K562 (cell line): Measurements from ENCODE around the gene TNK2. TPM values are rescaled to one million over a fixed set of nuclear protein-coding genes. Genes with fewer than 3 reads are reported as not detected.

Experiments
- CBFA2T2 ChIP-seq: fragments of 450-650 bp; conservative IDR thresholded peaks from 2 replicates; pipeline ENCODE4 v1.6.1; 2017; ENCODE audit warnings: mild to moderate bottlenecking
- CBFA2T3 ChIP-seq: fragments of 450-650 bp; IDR thresholded peaks from 2 replicates; pipeline ENCODE4 v1.6.1; 2017
- CREB3L1 ChIP-seq: fragments of 450-650 bp; IDR thresholded peaks from 2 replicates; pipeline ENCODE4 v1.6.1; 2014; ENCODE audit warnings: low read depth, mild to moderate bottlenecking, moderate library complexity, borderline replicate concordance
- ETV5 ChIP-seq: sonication (generic); formaldehyde crosslinking; IDR thresholded peaks from 2 replicates; pipeline ENCODE4 v1.4.0; 2020; ENCODE audit warnings: low read depth, mild to moderate bottlenecking, missing genetic modification reagents
- FOSL1 ChIP-seq: fragments of 200-800 bp; sonication (Bioruptor generic); conservative IDR thresholded peaks from 2 replicates; pipeline ENCODE4 v1.6.1; 2016; ENCODE audit warnings: missing genetic modification characterization, missing compliant biosample characterization
- FOXK1 ChIP-seq: sonication (generic); formaldehyde crosslinking; IDR thresholded peaks from 2 replicates; pipeline ENCODE4 v1.8.0; 2022; ENCODE audit warnings: missing genetic modification reagents, mild to moderate bottlenecking, borderline replicate concordance
- HSF4 ChIP-seq: fragments of 250-450 bp; sonication (Bioruptor Pico); IDR thresholded peaks from 2 replicates; pipeline ENCODE4 v2.1.2; 2022; ENCODE audit warnings: mild to moderate bottlenecking, moderate library complexity, borderline replicate concordance
- KDM4B ChIP-seq, 2 experiments: fragments of 450-650 bp in 1 of 2; sonication (generic) in 1 of 2; IDR thresholded peaks; 2 replicates each; pipeline ENCODE4 v1.6.1; 2016 to 2017; ENCODE audit warnings: borderline replicate concordance in 2 of 2, antibody characterized with exemption in 1 of 2, low read depth in 1 of 2, mild to moderate bottlenecking in 1 of 2
- LEF1 ChIP-seq: fragments of 450-650 bp; IDR thresholded peaks from 2 replicates; pipeline ENCODE4 v1.6.1; 2016; ENCODE audit warnings: mild to moderate bottlenecking
- MAZ ChIP-seq, 2 experiments: fragments of 450-650 bp in 1 of 2; sonication (generic) in 1 of 2; formaldehyde crosslinking; IDR thresholded peaks in 1 of 2; conservative IDR thresholded peaks in 1 of 2; 2 replicates each; pipeline versions ENCODE4 v1.4.0 to v1.5.0; 2020; ENCODE audit warnings: mild to moderate bottlenecking in 1 of 2, missing genetic modification reagents in 1 of 2
- RCOR1 ChIP-seq, 2 experiments: IDR thresholded peaks; 2 replicates each; pipeline ENCODE4 v1.6.1; 2012; ENCODE audit warnings: low read depth in 2 of 2, low read length in 2 of 2, borderline replicate concordance in 1 of 2, improper control_type of control experiment in 1 of 2
- REST ChIP-seq, 2 experiments: fragments of 450-650 bp; formaldehyde crosslinking in 1 of 2; IDR thresholded peaks; 2 replicates each; pipeline versions ENCODE4 v1.4.0 to v1.6.1; 2014 to 2020; ENCODE audit warnings: mild to moderate bottlenecking in 2 of 2, borderline replicate concordance in 1 of 2, low read depth in 1 of 2
- SMARCE1 ChIP-seq: fragments of 450-650 bp; IDR thresholded peaks from 2 replicates; pipeline ENCODE4 v1.7.1; 2016; ENCODE audit warnings: mild to moderate bottlenecking
- SRSF9 ChIP-seq: fragments of 200-400 bp; formaldehyde crosslinking; IDR thresholded peaks from 2 replicates; pipeline ENCODE4 v1.6.1; 2017; ENCODE audit warnings: low read depth, low read length, borderline replicate concordance
- ZNF395 ChIP-seq: fragments of 200-800 bp; sonication (Bioruptor generic); IDR thresholded peaks from 2 replicates; pipeline ENCODE4 v1.6.1; 2017; ENCODE audit warnings: missing genetic modification characterization, missing compliant biosample characterization
- polyA plus RNA-seq, 8 experiments: library from polyadenylated mRNA; depleted of rRNA in 4 of 8; stranded (reverse) in 5 of 8; unstranded in 3 of 8; fragments of >200 nt; fragmentation: Nextera tagmentation in 2 of 8; fragmentation: Illumina TruSeq in 1 of 8; extraction: Ambion mirVana in 2 of 8; extraction: Trizol in 1 of 8; gene quantifications; 2 replicates each; pipeline versions ENCODE4 v1.2.1 to v1.2.3, GENCODE V29; 2011 to 2014; ENCODE audit warnings: inconsistent platforms in 1 of 8, missing spikeins in 1 of 8
- total RNA-seq, 7 experiments: library from RNA; depleted of rRNA in 6 of 7; stranded (reverse); fragments of >200 nt in 6 of 7; fragmentation: Illumina TruSeq in 2 of 7; extraction: Trizol in 2 of 7; gene quantifications; 2 replicates each; pipeline versions ENCODE4 v1.2.1 to v1.2.3, GENCODE V29; 2011 to 2021; ENCODE audit warnings: low replicate concordance in 1 of 7

The TNK2 gene
- total and polyA plus RNA-seq, 9 of the 15 experiments (the other 6 are each of a cell fraction or from before 2014, with no cell fraction given): 0.03 to 33.8 (median 6.5) TPM

DNA sequence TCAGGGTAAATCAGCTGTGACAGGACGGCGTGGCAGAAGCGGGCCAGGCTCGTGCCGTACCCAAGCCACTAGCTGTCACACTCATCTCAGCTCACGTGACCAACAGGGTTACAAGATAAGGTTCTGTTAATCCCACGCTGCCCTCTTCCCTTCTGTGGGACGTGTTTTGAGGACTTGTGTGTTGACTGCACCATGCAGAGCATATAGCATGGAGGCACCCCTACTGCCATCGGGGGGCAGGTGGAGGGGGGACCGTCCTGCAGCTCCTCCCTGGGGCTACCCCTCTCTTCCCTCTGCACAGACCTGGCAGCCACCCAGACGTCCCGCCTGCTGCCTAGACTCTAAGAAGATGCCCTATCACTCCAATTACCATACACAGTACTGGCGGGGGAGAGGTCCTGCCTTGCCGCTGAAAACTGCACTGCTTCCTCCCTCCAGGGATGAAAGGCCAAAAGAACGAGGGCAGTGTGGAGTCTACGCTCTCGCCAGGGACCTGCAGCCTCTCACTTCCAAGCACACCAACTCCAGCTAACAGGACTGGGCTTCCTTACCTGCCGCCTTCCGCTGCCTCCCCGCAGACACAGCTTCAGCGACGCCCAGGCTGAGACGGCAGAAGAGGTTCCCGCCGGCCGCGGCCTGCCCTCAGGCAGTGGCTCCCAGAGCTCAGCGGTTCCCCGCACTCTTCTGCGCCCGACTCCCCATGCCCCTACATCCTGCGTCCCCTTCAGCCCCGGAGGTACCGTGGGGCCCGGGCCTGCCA is at the start of gene TNK2 (continued):
- peak; percentile 62 for TF ChIP-seq CBFA2T2
- no peak for TF ChIP-seq SRSF9
- peak; percentile 35; the same call in 1 of the 2 replicates for TF ChIP-seq FOXK1 (CRISPR knock-in tag)
- TF ChIP-seq REST (IDR thresholded peaks at IDR 0.05; ENCODE audit: borderline replicate concordance): peak; percentile 33
- TF ChIP-seq REST (CRISPR knock-in tag; IDR thresholded peaks at IDR 0.05; ENCODE audit: low read depth): no peak
- peak; percentile 31; the same call in 1 of the 2 replicates for TF ChIP-seq CREB3L1
- 0 out of 4 replicates have a peak, but pooled peaks of 1 of the 2 experiments have one; percentile 56 for TF ChIP-seq MAZ (CRISPR knock-in tag; conservative IDR thresholded peaks at IDR 0.05 in 1 of 2, IDR thresholded peaks at IDR 0.05 in 1 of 2)
- no peak for TF ChIP-seq ETV5 (CRISPR knock-in tag)
- TF ChIP-seq ZNF395 (CRISPR knock-in tag): peak; percentile 37; the same call in 1 of the 2 replicates
- no peak for TF ChIP-seq KDM4B (IDR thresholded peaks at IDR 0.05; ENCODE audit: borderline replicate concordance in 2 of 2, low read depth in 1 of 2)
- TF ChIP-seq LEF1: peak; percentile 27; the same call in 1 of the 2 replicates
- 0 out of 2 replicates have a peak, but pooled peaks have one; percentile 19 for TF ChIP-seq HSF4 (CRISPR knock-in tag)
- 0 out of 2 replicates have a peak, but pooled peaks have one; percentile 46 for TF ChIP-seq CBFA2T3
- TF ChIP-seq FOSL1: peak; percentile 32; the same call in 1 of the 2 replicates
- TF ChIP-seq SMARCE1: no peak; the same call in 1 of the 2 replicates
- TF ChIP-seq RCOR1 (IDR thresholded peaks at IDR 0.05; ENCODE audit: borderline replicate concordance in 1 of 2, low read depth in 2 of 2, low read length in 2 of 2): 0 out of 4 replicates have a peak, but pooled peaks of 1 of the 2 experiments have one; percentile 21
